GM19455 (cell line): ENCODE data around the gene CASS4.
"Not testable (repeated sequence)": the region's sequence is repeated elsewhere in the genome, so short reads cannot be mapped to it uniquely, and the experiment has no call there.

Experiments used
- ATAC-seq: cut with Tn5 transposase; IDR thresholded peaks from one replicate; pipeline ENCODE4 v1.9.1; 2021; ENCODE audit not compliant: unreplicated experiment

CASS4 gene

GRCh38 chr20:56392132-56392880 lies 19.8 kb upstream of the CASS4 start, which contains the start of the genes AURKA and CSTF1:
Gene AURKA, minus strand, starts transcription at chr20:56392215. Its CDS starts 4,018 bp downstream, at chr20:56388197.
Gene CSTF1, plus strand, starts transcription at chr20:56392645. Its CDS starts 2,908 bp downstream, at chr20:56395553.
- peak; percentile 92 for ATAC-seq

- no peak for ATAC-seq
Observed at GRCh38 chr20:56392881-56393482, 19.1 kb upstream of the CASS4 start.

GRCh38 chr20:56393653-56394052 lies 18.4 kb upstream of the CASS4 start:
- ATAC-seq, result no peak

GRCh38 chr20:56395166-56395565 lies 16.9 kb upstream of the CASS4 start:
- no peak for ATAC-seq

- ATAC-seq, result peak; percentile 59
Observed at GRCh38 chr20:56400001-56400640, 11.9 kb upstream of the CASS4 start.

GRCh38 chr20:56403465-56403864 lies 8.6 kb upstream of the CASS4 start:
- no peak for ATAC-seq

- ATAC-seq, result not testable (repeated sequence)
Observed at GRCh38 chr20:56405356-56405755, 6.7 kb upstream of the CASS4 start.

GRCh38 chr20:56406910-56407309 lies 5.2 kb upstream of the CASS4 start:
- no peak for ATAC-seq

- no peak for ATAC-seq
Observed at GRCh38 chr20:56409521-56409920, 2.5 kb upstream of the CASS4 start.

- no peak for ATAC-seq
Observed at GRCh38 chr20:56409956-56410355, 2.1 kb upstream of the CASS4 start.

GRCh38 chr20:56411287-56411686 lies 773 bp upstream of the CASS4 start:
- ATAC-seq, result not testable (repeated sequence)

GRCh38 chr20:56412473-56412790 lies 372 bp downstream of the CASS4 start:
- no peak for ATAC-seq

GRCh38 chr20:56412949-56413348 lies 889 bp downstream of the CASS4 start:
- no peak for ATAC-seq

- no peak for ATAC-seq
Observed at GRCh38 chr20:56414842-56415765, 3.0 kb downstream of the CASS4 start.

- no peak for ATAC-seq
Observed at GRCh38 chr20:56417402-56417801, 5.3 kb downstream of the CASS4 start.

- no peak for ATAC-seq
Observed at GRCh38 chr20:56417911-56418310, 5.9 kb downstream of the CASS4 start.

GRCh38 chr20:56418385-56418861 lies 6.4 kb downstream of the CASS4 start:
- ATAC-seq, result no peak

- no peak for ATAC-seq
Observed at GRCh38 chr20:56420028-56420427, 8.0 kb downstream of the CASS4 start.

- no peak for ATAC-seq
Observed at GRCh38 chr20:56420940-56421688, 9.1 kb downstream of the CASS4 start.
